Stimulated activated naive CD4-positive, alpha-beta T cell treated with Interleukin-2 at 50 U/mL for 16 hours (primary cell): ENCODE data around the gene HYAL1.

ENCODE experiments used
- DNase-seq: peaks from one replicate; lab custom pipeline; 2025; lab: John Stamatoyannopoulos, UW

The HYAL1 gene, protein sequence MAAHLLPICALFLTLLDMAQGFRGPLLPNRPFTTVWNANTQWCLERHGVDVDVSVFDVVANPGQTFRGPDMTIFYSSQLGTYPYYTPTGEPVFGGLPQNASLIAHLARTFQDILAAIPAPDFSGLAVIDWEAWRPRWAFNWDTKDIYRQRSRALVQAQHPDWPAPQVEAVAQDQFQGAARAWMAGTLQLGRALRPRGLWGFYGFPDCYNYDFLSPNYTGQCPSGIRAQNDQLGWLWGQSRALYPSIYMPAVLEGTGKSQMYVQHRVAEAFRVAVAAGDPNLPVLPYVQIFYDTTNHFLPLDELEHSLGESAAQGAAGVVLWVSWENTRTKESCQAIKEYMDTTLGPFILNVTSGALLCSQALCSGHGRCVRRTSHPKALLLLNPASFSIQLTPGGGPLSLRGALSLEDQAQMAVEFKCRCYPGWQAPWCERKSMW

DNA sequence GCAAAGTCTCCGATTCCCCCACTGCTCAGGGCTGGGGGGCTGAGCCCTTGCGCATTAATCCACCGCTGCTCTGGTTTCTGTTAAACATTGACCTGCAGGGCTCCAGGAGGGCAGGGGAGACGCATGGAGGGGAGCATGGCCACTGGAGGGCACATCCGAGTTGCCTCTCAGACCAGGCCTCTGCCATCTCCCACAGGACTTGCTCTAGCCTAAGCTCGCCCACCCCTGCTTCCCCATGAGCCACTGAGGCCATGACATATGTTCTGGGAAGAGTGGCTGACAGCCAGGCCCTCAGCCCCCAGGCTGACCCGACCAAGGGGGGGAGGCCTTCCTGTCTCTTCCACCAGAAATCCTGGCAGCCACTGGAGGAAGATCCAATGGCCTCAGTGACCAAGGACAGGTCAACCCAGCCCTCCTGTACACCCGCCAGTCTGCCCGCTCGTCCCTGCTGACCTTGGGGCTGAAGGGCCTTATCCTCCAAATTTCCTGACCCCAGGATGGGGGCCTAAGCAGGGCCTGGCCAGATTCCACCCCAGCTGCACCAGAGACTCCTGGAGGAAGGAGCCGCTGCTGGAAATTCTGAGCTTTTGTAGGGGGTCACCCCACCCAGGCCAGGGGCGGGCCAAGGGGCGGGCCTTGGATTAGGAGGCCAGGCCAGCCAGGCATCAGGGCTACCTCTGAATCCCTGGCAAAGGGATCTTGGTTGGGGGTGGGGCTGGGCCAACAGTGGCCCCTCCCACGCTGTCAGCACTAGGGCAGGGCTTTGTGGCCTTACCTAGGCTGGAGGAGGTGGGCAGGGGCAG is at the start of gene HYAL1:
Gene HYAL1 (minus strand): TSS at position 562 of the 803 bp plus-strand sequence. CDS start 618 bp downstream, outside the sequence.
- DNase-seq = no peak

- DNase-seq = no peak
Measured at GRCh38 chr3:50352781-50353180, 49.4 kb upstream of the HYAL1 start.

GRCh38 chr3:50351323-50351697 is 47.9 kb upstream of the HYAL1 start:
- DNase-seq = no peak

GRCh38 chr3:50350527-50351322 is 47.4 kb upstream of the HYAL1 start, which contains the start of the genes CYB561D2 and NPRL2:
TSS of gene CYB561D2 (plus strand) at chr3:50350862. CDS start at chr3:50351434, 572 bp downstream.
TSS of gene NPRL2 (minus strand) at chr3:50350775. CDS start at chr3:50350652, 123 bp downstream.
- DNase-seq = peak; percentile 99

DNA sequence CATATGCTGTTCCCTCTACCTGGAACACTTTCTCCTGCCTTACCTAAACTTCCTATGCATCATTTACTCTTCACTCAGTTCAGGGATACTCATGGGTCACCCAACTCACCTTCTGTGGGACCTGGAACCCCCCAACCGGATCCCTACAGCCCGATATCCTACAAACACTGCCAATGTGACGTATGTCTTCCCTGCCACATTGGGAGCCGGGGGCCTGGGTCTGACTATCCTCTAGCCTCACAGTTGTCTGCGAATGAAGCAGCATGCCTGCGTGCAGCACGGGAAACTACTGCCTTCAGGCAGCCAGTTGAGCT is 46.8 kb upstream of the HYAL1 start:
- no peak for DNase-seq

DNA sequence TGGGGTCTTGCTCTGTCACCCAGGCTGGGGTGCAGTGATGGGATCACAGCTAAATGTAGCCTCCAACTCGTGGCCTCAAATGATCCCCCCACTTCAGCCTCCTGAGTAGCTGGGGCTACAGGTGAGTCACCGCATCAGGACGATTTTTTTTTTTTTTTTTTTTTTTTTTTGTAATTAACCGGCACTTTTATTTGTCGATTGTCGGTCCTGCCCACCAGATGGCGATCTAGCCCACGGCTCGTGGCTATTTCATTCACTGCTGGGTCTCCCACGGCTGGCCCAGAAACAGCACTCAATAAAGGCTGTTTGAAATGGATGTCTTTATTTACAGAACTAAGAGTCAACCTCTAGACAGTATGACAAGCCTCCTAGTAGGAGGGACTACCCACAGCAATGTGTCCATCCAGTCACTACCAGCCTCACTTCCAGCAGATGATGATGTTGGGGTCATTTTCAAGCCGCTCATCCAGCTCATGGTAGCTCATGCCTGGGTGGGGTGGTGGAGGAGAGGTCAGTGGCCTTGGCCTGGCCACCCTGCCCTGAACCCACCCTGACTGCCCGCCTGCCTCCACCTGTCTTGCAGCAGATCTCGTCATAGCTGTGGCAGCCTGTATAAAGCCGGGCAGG is 43.9 kb upstream of the HYAL1 start:
- DNase-seq = peak; percentile 71

DNA sequence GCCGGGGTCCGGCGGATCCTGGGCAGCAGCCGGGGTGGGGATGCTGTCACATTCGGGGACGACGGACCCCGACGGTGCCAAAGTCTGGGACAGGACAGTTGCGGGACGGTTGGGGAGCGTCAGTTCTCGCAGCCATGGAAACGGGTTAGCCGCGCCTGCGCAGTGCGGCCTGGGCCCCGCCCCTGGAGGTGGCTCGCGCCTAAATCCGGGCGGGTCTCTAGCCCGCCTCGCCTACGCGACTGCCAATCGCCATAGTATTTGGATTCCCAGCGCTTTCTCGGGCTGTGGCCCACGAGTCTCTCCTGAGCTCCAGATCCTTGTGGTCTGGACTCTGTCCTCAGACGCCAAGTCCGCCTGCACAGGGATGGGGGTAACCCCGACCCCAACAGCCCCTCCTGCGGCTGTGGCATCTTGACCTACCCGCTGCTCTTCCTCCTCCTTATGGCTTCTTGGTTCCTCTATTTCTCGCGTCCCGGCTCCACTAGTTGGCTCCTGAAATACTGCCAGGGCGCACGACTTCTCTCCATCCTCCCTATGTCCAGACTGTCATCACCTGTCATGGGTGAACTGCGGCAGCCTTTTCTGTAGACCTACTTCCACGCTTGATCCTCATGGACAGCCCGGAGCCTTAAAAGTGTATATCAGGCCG is 42.3 kb upstream of the HYAL1 start, which contains the start of gene ZMYND10:
Gene ZMYND10 (minus strand): TSS at position 147 of the 649 bp plus-strand sequence. CDS start 153 bp downstream, outside the sequence.
- peak; percentile 61 for DNase-seq

- no peak for DNase-seq
Measured at GRCh38 chr3:50345008-50345407, 41.6 kb upstream of the HYAL1 start.

GRCh38 chr3:50342813-50343633 is 39.6 kb upstream of the HYAL1 start:
- no peak for DNase-seq

- no peak for DNase-seq
Measured at GRCh38 chr3:50341996-50342650, 38.7 kb upstream of the HYAL1 start.

GRCh38 chr3:50341537-50341936 is 38.2 kb upstream of the HYAL1 start:
- no peak for DNase-seq

GRCh38 chr3:50340448-50341329 is 37.3 kb upstream of the HYAL1 start, which contains the start of gene RASSF1:
TSS of gene RASSF1 (minus strand) at chr3:50340836. CDS start at chr3:50340805, 31 bp downstream.
- DNase-seq = peak; percentile 45

- DNase-seq = no peak
Measured at GRCh38 chr3:50340147-50340447, 36.7 kb upstream of the HYAL1 start.

- DNase-seq = no peak
Measured at GRCh38 chr3:50339485-50340146, 36.2 kb upstream of the HYAL1 start.

GRCh38 chr3:50338965-50339364 is 35.6 kb upstream of the HYAL1 start:
- DNase-seq = no peak

DNA sequence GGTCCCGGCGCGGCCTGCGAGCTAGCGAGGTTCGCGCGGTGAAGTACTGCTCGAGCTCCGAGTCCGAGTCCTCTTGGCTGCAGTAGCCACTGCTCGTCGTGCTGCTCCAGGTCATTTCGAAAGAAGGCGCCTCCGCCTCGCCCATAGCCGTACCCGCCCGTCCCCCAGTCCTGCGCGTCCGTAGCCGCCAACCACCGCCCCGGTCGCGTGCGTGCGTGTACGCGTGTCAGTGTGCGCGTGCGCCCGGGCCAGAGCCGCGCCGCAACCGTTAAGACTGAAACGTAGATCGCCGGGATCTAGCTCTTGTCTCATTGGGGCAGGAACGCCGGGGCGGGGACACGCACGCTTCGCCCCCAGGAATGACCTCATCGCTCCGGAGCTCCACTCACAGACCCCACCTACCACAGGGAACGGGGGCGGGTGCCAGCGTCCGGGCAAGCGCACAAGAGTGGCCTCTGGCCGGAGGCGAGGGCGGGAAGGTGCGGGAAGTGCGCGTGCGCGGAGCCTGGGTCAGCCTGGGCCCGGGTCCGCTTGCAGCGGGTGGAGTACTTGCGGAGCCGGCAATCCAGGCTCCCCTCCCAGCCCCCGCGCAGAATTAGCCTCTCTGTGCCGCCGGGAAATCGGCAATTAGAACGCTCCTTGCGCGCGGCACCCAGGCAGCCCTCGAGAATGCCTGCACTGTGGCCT is 33.9 kb upstream of the HYAL1 start:
- peak; percentile 96 for DNase-seq

DNA sequence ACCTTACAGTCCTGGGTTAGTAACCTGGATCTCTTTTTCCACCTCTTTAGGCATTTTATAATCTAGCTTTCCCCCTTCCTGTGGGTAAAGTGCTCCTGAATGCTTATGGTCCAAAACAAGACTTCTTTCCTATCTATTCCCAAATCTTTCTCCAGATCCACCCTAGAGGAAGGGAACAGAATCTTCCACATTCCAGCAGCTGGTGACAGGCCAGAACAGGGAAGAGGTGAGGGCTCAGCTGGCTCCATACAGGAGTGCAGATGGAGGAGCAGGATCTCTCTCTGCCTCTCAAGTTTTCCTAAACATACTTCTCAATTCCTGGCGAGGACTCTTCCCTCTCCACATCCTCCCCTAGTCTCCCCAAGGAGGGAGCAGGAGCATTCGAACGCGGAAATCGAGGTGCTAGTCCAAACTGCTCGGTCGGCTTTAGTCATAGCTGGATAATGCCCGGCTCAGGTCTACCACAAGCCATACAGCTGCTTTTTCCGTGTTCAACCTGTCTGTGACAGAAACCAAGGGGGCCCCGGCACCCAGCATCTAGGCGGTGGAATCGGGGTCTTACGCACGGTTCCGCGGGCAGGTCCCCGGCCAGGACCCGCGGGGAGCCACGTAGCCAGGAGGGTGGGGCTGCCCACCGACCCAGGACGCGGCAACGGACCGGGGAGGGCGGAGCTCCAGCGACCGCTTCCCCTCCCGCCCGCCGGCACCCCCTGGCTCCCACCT is 33.2 kb upstream of the HYAL1 start:
- DNase-seq = peak; percentile 76
